ENCODE measurements around the gene TMEM14A.
A peak's percentile ranks its signal among the peaks of the same experiment; 100 is the strongest.
"Not testable (repeated sequence)": the region's sequence is repeated elsewhere in the genome, so short reads cannot be mapped to it uniquely, and the experiment has no call there.

Gene TMEM14A

GRCh38 chr6:52670502-52671409, at the start of gene TMEM14A:
TMEM14A (plus strand) TSS chr6:52671113; CDS start chr6:52677103, 5,990 bp downstream.
- DNase-seq, result peak; percentile 92

GRCh38 chr6:52621631-52622030, 49.3 kb upstream of the TMEM14A start:
- no peak for DNase-seq

- no peak for DNase-seq
Observed at GRCh38 chr6:52622810-52623209, 48.1 kb upstream of the TMEM14A start.

GRCh38 chr6:52632011-52632410, 38.9 kb upstream of the TMEM14A start:
- no peak for DNase-seq

GRCh38 chr6:52634211-52634610, 36.7 kb upstream of the TMEM14A start:
- DNase-seq, result no peak

- no peak for DNase-seq
Observed at GRCh38 chr6:52635049-52635577, 35.8 kb upstream of the TMEM14A start.

- DNase-seq, result no peak
Observed at GRCh38 chr6:52636830-52637229, 34.1 kb upstream of the TMEM14A start.

- DNase-seq, result no peak
Observed at GRCh38 chr6:52639493-52639892, 31.4 kb upstream of the TMEM14A start.

GRCh38 chr6:52640170-52640569, 30.7 kb upstream of the TMEM14A start:
- DNase-seq, result peak; percentile 21

- no peak for DNase-seq
Observed at GRCh38 chr6:52640916-52641315, 30.0 kb upstream of the TMEM14A start.

GRCh38 chr6:52641388-52641787, 29.5 kb upstream of the TMEM14A start:
- no peak for DNase-seq

GRCh38 chr6:52641826-52642225, 29.1 kb upstream of the TMEM14A start:
- no peak for DNase-seq

- no peak for DNase-seq
Observed at GRCh38 chr6:52642368-52642767, 28.5 kb upstream of the TMEM14A start.

GRCh38 chr6:52643158-52643557, 27.8 kb upstream of the TMEM14A start:
- DNase-seq, result no peak

GRCh38 chr6:52644253-52644652, 26.7 kb upstream of the TMEM14A start:
- DNase-seq, result no peak

- DNase-seq, result no peak
Observed at GRCh38 chr6:52645976-52646375, 24.9 kb upstream of the TMEM14A start.

- DNase-seq, result no peak
Observed at GRCh38 chr6:52647199-52647598, 23.7 kb upstream of the TMEM14A start.

- no peak for DNase-seq
Observed at GRCh38 chr6:52649536-52650160, 21.3 kb upstream of the TMEM14A start.

- DNase-seq, result no peak
Observed at GRCh38 chr6:52650941-52651340, 20.0 kb upstream of the TMEM14A start.

- DNase-seq, result no peak
Observed at GRCh38 chr6:52653151-52653550, 17.8 kb upstream of the TMEM14A start.

- no peak for DNase-seq
Observed at GRCh38 chr6:52654007-52654406, 16.9 kb upstream of the TMEM14A start.

- DNase-seq, result no peak
Observed at GRCh38 chr6:52654592-52654991, 16.3 kb upstream of the TMEM14A start.

- DNase-seq, result not testable (repeated sequence)
Observed at GRCh38 chr6:52655941-52656340, 15.0 kb upstream of the TMEM14A start.

GRCh38 chr6:52657870-52658269, 13.0 kb upstream of the TMEM14A start:
- DNase-seq, result no peak

All from NCI-H2029 (cell line).